Inflammatory macrophage treated with lipopolysaccharide for 4 hours (primary cell): Measurements from ENCODE around the gene OR2T6.
"Not testable (repeated sequence)": the region's sequence is repeated elsewhere in the genome, so short reads cannot be mapped to it uniquely, and the experiment has no call there.

Source experiments
- DNase-seq: peaks from one replicate; pipeline ENCODE4 v3.0.0-alpha.2; 2020

The OR2T6 gene

GRCh38 chr1:248434913-248435312 lies 59.4 kb downstream of the OR2T6 start:
- not testable (repeated sequence) for DNase-seq

GRCh38 chr1:248436303-248436702 lies 60.8 kb downstream of the OR2T6 start:
- DNase-seq = not testable (repeated sequence)

- not testable (repeated sequence) for DNase-seq
These were observed 63.1 kb downstream of the OR2T6 start for GRCh38 chr1:248438668-248439067.

- not testable (repeated sequence) for DNase-seq
These were observed 63.7 kb downstream of the OR2T6 start for GRCh38 chr1:248439283-248439682.
